ENCODE measurements around the gene WNT7B.

GRCh38 chr22:45883811-45884170 is 93.2 kb downstream of the WNT7B start:
- TF ChIP-seq CTCF (IDR thresholded peaks at IDR 0.05): no peak
- no peak for TF ChIP-seq REST (IDR thresholded peaks at IDR 0.05; ENCODE audit: low read depth, low read length)
- TF ChIP-seq NFIC (IDR thresholded peaks at IDR 0.05; ENCODE audit: borderline replicate concordance): no peak
- TF ChIP-seq EZH2phosphoT487 (IDR thresholded peaks at IDR 0.05; ENCODE audit: borderline replicate concordance, low read depth): no peak
- TF ChIP-seq POLR2AphosphoS5 (IDR thresholded peaks at IDR 0.05; ENCODE audit: low read depth, low read length): no peak
- TF ChIP-seq IRF3 (IDR thresholded peaks at IDR 0.05; ENCODE audit: low read depth, low read length): no peak
- TF ChIP-seq FOXJ3 (CRISPR knock-in tag; IDR thresholded peaks at IDR 0.05): no peak
- TF ChIP-seq GABPA (IDR thresholded peaks at IDR 0.05; ENCODE audit: low read depth): no peak
- TF ChIP-seq SIN3A (IDR thresholded peaks at IDR 0.05; ENCODE audit: borderline replicate concordance, low read depth, low read length): no peak
- no peak for TF ChIP-seq USF2 (IDR thresholded peaks at IDR 0.05; ENCODE audit: borderline replicate concordance, low read depth, low read length)
- no peak for TF ChIP-seq FOXM1 (IDR thresholded peaks at IDR 0.05; ENCODE audit: low read depth)
- TF ChIP-seq JUND (IDR thresholded peaks at IDR 0.05): no peak
